SK-N-SH (cell line): ENCODE results near the gene EIF2D. TPM values are rescaled to one million over a fixed set of nuclear protein-coding genes. Genes with fewer than 3 reads are reported as not detected.

Source experiments
- CTCF ChIA-PET: fragments of 300-600, 350-600 bp; formaldehyde crosslinking; extraction: SDS; loops from one replicate; lab custom pipeline; 2021; lab: Yijun Ruan, JAX
- POLR2A ChIA-PET: fragments of 350-600 bp; sonication (Branson Sonifier 250); formaldehyde crosslinking; extraction: SDS; loops from one replicate; lab custom pipeline; 2020; ENCODE audit warnings: antibody characterized with exemption, inconsistent platforms; lab: Yijun Ruan, JAX
- DNase-seq: peaks from one replicate; pipeline ENCODE4 v3.0.0; 2012
- H2AFZ ChIP-seq: fragments of 200-600 bp; sonication (generic); 2 replicates; pipeline ENCODE4 v1.8.1; 2016; ENCODE audit warnings: antibody characterized with exemption, mild to moderate bottlenecking, low read depth
- H3F3A ChIP-seq: fragments of 200-600 bp; sonication (generic); replicated peaks from 2 replicates; pipeline ENCODE3; 2016; ENCODE audit warnings: antibody characterized with exemption, mild to moderate bottlenecking; ENCODE audit not compliant: insufficient read depth
- H3K27ac ChIP-seq, 2 experiments: fragments of 200-500 bp in 1 of 2; fragments of 200-600 bp in 1 of 2; sonication (Bioruptor generic) in 1 of 2; sonication (generic), shearing (Covaris generic) in 1 of 2; 2 replicates each; pipeline versions ENCODE4 v1.5.1 to v1.6.1; 2014 to 2016; ENCODE audit warnings: low read depth in 2 of 2, inconsistent platforms in 1 of 2, low read length in 1 of 2, mild to moderate bottlenecking in 1 of 2, mixed read lengths in 1 of 2
- H3K27me3 ChIP-seq: fragments of 200-600 bp; sonication (generic), shearing (Covaris generic); 2 replicates; pipeline ENCODE4 v1.6.1; 2016; ENCODE audit warnings: mixed run types; ENCODE audit not compliant: insufficient read depth
- H3K36me3 ChIP-seq, 2 experiments: fragments of 200-500 bp in 1 of 2; fragments of 200-600 bp in 1 of 2; sonication (Bioruptor generic) in 1 of 2; sonication (generic) in 1 of 2; replicated peaks in 1 of 2; 2 replicates each; pipeline versions ENCODE3 to v1.5.1; 2014 to 2016; ENCODE audit warnings: low read length in 1 of 2, mild to moderate bottlenecking in 1 of 2; ENCODE audit not compliant: insufficient read depth in 2 of 2, control insufficient read depth in 1 of 2
- H3K4me1 ChIP-seq, 2 experiments: fragments of 200-500 bp in 1 of 2; fragments of 200-600 bp in 1 of 2; sonication (Bioruptor generic) in 1 of 2; sonication (generic), shearing (Covaris generic) in 1 of 2; 2 replicates each; pipeline versions ENCODE4 v1.5.1 to v1.6.1; 2014 to 2016; ENCODE audit warnings: low read depth in 1 of 2, low read length in 1 of 2, mixed run types in 1 of 2; ENCODE audit not compliant: insufficient read depth in 2 of 2, control insufficient read depth in 1 of 2
- H3K4me2 ChIP-seq: fragments of 200-600 bp; sonication (generic), shearing (Covaris generic); 2 replicates; pipeline ENCODE4 v1.6.1; 2017; ENCODE audit warnings: mixed run types
- H3K4me3 ChIP-seq, 2 experiments: fragments of 200-500 bp in 1 of 2; fragments of 200-600 bp in 1 of 2; sonication (Bioruptor generic) in 1 of 2; sonication (generic), shearing (Covaris generic) in 1 of 2; 2 replicates each; pipeline versions ENCODE4 v1.5.1 to v1.8.1; 2014 to 2016; ENCODE audit warnings: low read depth in 2 of 2, inconsistent platforms in 1 of 2, low read length in 1 of 2, mild to moderate bottlenecking in 1 of 2, mixed read lengths in 1 of 2, moderate library complexity in 1 of 2
- H3K79me2 ChIP-seq: fragments of 200-600 bp; sonication (generic); 2 replicates; pipeline ENCODE4 v1.8.1; 2017; ENCODE audit warnings: mild to moderate bottlenecking; ENCODE audit not compliant: insufficient read depth
- H3K9ac ChIP-seq: fragments of 200-600 bp; sonication (generic); 2 replicates; pipeline ENCODE4 v1.6.1; 2017; ENCODE audit warnings: mixed run types
- H3K9me2 ChIP-seq: fragments of 200-600 bp; sonication (generic); 2 replicates; pipeline ENCODE4 v1.6.1; 2017; ENCODE audit warnings: mixed run types
- H3K9me3 ChIP-seq: fragments of 200-600 bp; sonication (generic); 2 replicates; pipeline ENCODE4 v1.6.1; 2017; ENCODE audit warnings: mixed run types, mild to moderate bottlenecking, moderate library complexity
- H4K20me1 ChIP-seq: fragments of 200-600 bp; sonication (generic); 2 replicates; pipeline ENCODE4 v1.6.1; 2017; ENCODE audit warnings: mild to moderate bottlenecking, mixed run types; ENCODE audit not compliant: insufficient read depth
- CHD2 ChIP-seq: fragments of 150-350 bp; IDR thresholded peaks from 2 replicates; pipeline ENCODE4 v1.6.1; 2018; ENCODE audit warnings: low read length; ENCODE audit not compliant: partially characterized antibody
- CTCF ChIP-seq: fragments of 200-600 bp; sonication (generic); IDR thresholded peaks from 2 replicates; pipeline ENCODE4 v1.6.1; 2017; ENCODE audit warnings: antibody characterized with exemption, mild to moderate bottlenecking, moderate library complexity
- EP300 ChIP-seq, 2 experiments: IDR thresholded peaks; 2 replicates each; pipeline versions ENCODE4 v1.4.0 to v1.6.1; 2012; ENCODE audit warnings: borderline replicate concordance in 1 of 2, low read depth in 1 of 2, low read length in 1 of 2
- EZH2phosphoT487 ChIP-seq: fragments of 200-600 bp; sonication (generic); IDR thresholded peaks from 2 replicates; pipeline ENCODE4 v1.6.1; 2017; ENCODE audit warnings: low read depth, mixed run types, mild to moderate bottlenecking, antibody characterized with exemption, moderate library complexity, borderline replicate concordance
- FOSL2 ChIP-seq: IDR thresholded peaks from 2 replicates; pipeline ENCODE4 v1.4.0; 2012; ENCODE audit warnings: low read depth, mild to moderate bottlenecking, moderate library complexity, borderline replicate concordance
- FOXJ3 ChIP-seq: sonication (generic); formaldehyde crosslinking; IDR thresholded peaks from 2 replicates; pipeline ENCODE4 v1.5.1; 2020; ENCODE audit warnings: mild to moderate bottlenecking, missing genetic modification reagents
- FOXM1 ChIP-seq: IDR thresholded peaks from 2 replicates; pipeline ENCODE4 v1.4.0; 2012; ENCODE audit warnings: low read depth, mild to moderate bottlenecking
- GABPA ChIP-seq: IDR thresholded peaks from 2 replicates; pipeline ENCODE4 v1.4.0; 2012; ENCODE audit warnings: low read depth, mild to moderate bottlenecking
- JUND ChIP-seq: IDR thresholded peaks from 2 replicates; pipeline ENCODE4 v1.4.0; 2012
- MXI1 ChIP-seq: IDR thresholded peaks from 2 replicates; pipeline ENCODE4 v1.6.1; 2012; ENCODE audit warnings: mild to moderate bottlenecking, low read depth, low read length, improper control_type of control experiment
- NFIC ChIP-seq: IDR thresholded peaks from 2 replicates; pipeline ENCODE4 v1.4.0; 2012; ENCODE audit warnings: borderline replicate concordance
- NRF1 ChIP-seq: IDR thresholded peaks from 2 replicates; pipeline ENCODE4 v1.6.1; 2012; ENCODE audit warnings: low read depth, mild to moderate bottlenecking, low read length
- POLR2AphosphoS5 ChIP-seq: IDR thresholded peaks from 2 replicates; pipeline ENCODE4 v1.6.1; 2012; ENCODE audit warnings: low read depth, low read length
- RAD21 ChIP-seq: IDR thresholded peaks from 2 replicates; pipeline ENCODE4 v1.6.1; 2012; ENCODE audit warnings: mild to moderate bottlenecking, low read length
- RCOR1 ChIP-seq: fragments of 150-350 bp; IDR thresholded peaks from 2 replicates; pipeline ENCODE4 v1.6.1; 2017; ENCODE audit warnings: antibody characterized with exemption, low read length
- RFX5 ChIP-seq: IDR thresholded peaks from 2 replicates; pipeline ENCODE4 v1.6.1; 2012; ENCODE audit warnings: mild to moderate bottlenecking, improper control_type of control experiment, low read length
- RXRA ChIP-seq: IDR thresholded peaks from 2 replicates; pipeline ENCODE4 v1.4.0; 2012; ENCODE audit warnings: low read depth, mild to moderate bottlenecking, borderline replicate concordance
- TCF12 ChIP-seq: IDR thresholded peaks from 2 replicates; pipeline ENCODE4 v1.4.0; 2012
- USF1 ChIP-seq: IDR thresholded peaks from 2 replicates; pipeline ENCODE4 v1.4.0; 2012; ENCODE audit warnings: low read depth, borderline replicate concordance
- YY1 ChIP-seq: IDR thresholded peaks from 2 replicates; pipeline ENCODE4 v1.4.0; 2012; ENCODE audit warnings: low read depth, mild to moderate bottlenecking
- WGBS: methylation state at CpG from one replicate; pipeline ENCODE4 v1.1.6; 2017; ENCODE audit warnings: low lambda C conversion rate; 5-methylcytosine and 5-hydroxymethylcytosine counted together
- polyA plus RNA-seq, 3 experiments: library from polyadenylated mRNA; depleted of rRNA; stranded (reverse); fragments of >200 nt; gene quantifications; 2 replicates each; pipeline ENCODE4 v1.2.3, GENCODE V29; 2012
- TF ChIP-seq, protein P1 (sequence below): fragments of 150-350 bp; IDR thresholded peaks from 2 replicates; pipeline ENCODE4 v1.6.1; 2017; ENCODE audit warnings: antibody characterized with exemption, low read length, low read depth, borderline replicate concordance
- TF ChIP-seq, protein P2 (sequence below): IDR thresholded peaks from 2 replicates; pipeline ENCODE4; 2012

Gene EIF2D
- polyA plus RNA-seq, 1 of the 3 experiments (the other 2 are of a cell fraction): 59.5 TPM

GRCh38 chr1:206636671-206637070 is 24.4 kb upstream of the EIF2D start:
- no peaks in the 10 kb centered on the region for H3K27me3 ChIP-seq
- H3K27ac ChIP-seq: peak overlapping the region in 1 of 2 experiments; percentile 26; a peak in 2 of 4 replicates
- H3K9ac ChIP-seq: peak overlapping the region; percentile 83; the same call in 1 of the 2 replicates
- peaks cover 18 to 22% of the 10 kb centered on the region in 2 experiments; a peak in 3 of 4 replicates for H3K4me1 ChIP-seq
- WGBS: 63% methylated on average over 4 of the region's 4 CpGs
- ChIA-PET CTCF (interaction anchor here (2.1 to 17.3 kb wide), 2 partner anchors 27 to 52 kb away, joined by 8 to 450 read pairs; no protein-coding TSS in a partner anchor), POLR2A (interaction anchor here (1.9 to 2.4 kb wide), 2 partner anchors 27 to 345 kb away, joined by 5 to 22 read pairs; no protein-coding TSS in a partner anchor)
- peaks cover 0 to 30% of the 10 kb centered on the region in 2 experiments for H3K36me3 ChIP-seq
- H3K9me3 ChIP-seq: no peaks in the 10 kb centered on the region
- H3K9me2 ChIP-seq: no peaks in the 10 kb centered on the region
- TF ChIP-seq JUND: no peak
- TF ChIP-seq RXRA: no peak
- no peak for TF ChIP-seq YY1
- TF ChIP-seq RCOR1: no peak
- TF ChIP-seq CHD2: no peak
- TF ChIP-seq FOXM1: no peak
- no peak for TF ChIP-seq NRF1
- no peak for TF ChIP-seq GABPA
- TF ChIP-seq FOSL2: no peak
- no peak for TF ChIP-seq EP300 (IDR thresholded peaks at IDR 0.05; ENCODE audit: borderline replicate concordance in 1 of 2, low read depth in 1 of 2, low read length in 1 of 2)
- H3K4me2 ChIP-seq: peak overlapping the region; percentile 85
- H3F3A ChIP-seq: peaks cover 27% of the 10 kb centered on the region
- H3K79me2 ChIP-seq: peaks cover 55% of the 10 kb centered on the region
- peak overlapping the region; percentile 87 to 92; a peak in 2 of 4 replicates for H3K4me3 ChIP-seq
- no peak overlapping the region for H2AFZ ChIP-seq
- no peaks in the 10 kb centered on the region; the same call in 1 of the 2 replicates for H4K20me1 ChIP-seq
- no peak for DNase-seq

DNA sequence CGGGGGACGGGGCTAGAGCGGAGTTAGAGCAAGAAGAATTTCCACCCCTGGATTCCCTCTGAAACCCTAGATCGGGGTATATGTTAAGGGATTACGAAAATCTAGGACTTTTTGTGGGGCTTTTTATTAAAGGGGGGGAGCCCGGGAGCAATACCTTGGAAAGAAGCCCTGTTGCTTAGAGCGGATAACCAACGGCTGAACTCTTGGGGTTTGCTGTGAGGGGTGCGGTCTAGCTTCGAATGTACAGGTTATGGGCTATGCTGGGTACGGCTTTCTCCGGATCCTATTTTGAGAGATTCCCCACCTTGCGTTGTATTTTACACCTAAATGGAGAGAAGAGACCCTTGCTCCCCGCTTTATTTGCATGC is 23.7 kb upstream of the EIF2D start:
- H2AFZ ChIP-seq: peak overlapping the region; percentile 66; the same call in 1 of the 2 replicates
- peaks cover 18 to 22% of the 10 kb centered on the region in 2 experiments; a peak in 3 of 4 replicates for H3K4me1 ChIP-seq
- H3K4me3 ChIP-seq: peak overlapping the region; percentile 87 to 92
- H3K36me3 ChIP-seq: peaks cover 0 to 23% of the 10 kb centered on the region in 2 experiments
- peak overlapping the region; percentile 79 to 83 for H3K27ac ChIP-seq
- peak overlapping the region; percentile 83 for H3K9ac ChIP-seq
- 6% methylated on average over 14 of the region's 14 CpGs for WGBS
- TF ChIP-seq FOXM1: no peak
- no peak for TF ChIP-seq RFX5
- no peak for TF ChIP-seq USF1
- TF ChIP-seq RXRA: no peak
- TF ChIP-seq, protein P1, sequence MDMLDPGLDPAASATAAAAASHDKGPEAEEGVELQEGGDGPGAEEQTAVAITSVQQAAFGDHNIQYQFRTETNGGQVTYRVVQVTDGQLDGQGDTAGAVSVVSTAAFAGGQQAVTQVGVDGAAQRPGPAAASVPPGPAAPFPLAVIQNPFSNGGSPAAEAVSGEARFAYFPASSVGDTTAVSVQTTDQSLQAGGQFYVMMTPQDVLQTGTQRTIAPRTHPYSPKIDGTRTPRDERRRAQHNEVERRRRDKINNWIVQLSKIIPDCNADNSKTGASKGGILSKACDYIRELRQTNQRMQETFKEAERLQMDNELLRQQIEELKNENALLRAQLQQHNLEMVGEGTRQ: no peak
- TF ChIP-seq MXI1: no peak
- no peak for TF ChIP-seq FOSL2
- no peak for TF ChIP-seq TCF12
- no peak for TF ChIP-seq FOXJ3 (CRISPR knock-in tag)
- no peak for TF ChIP-seq EZH2phosphoT487
- no peak for TF ChIP-seq POLR2AphosphoS5
- no peak for TF ChIP-seq CHD2
- TF ChIP-seq CTCF: no peak
- no peak for TF ChIP-seq RAD21
- no peak for TF ChIP-seq NFIC
- TF ChIP-seq RCOR1: no peak
- TF ChIP-seq GABPA: no peak
- TF ChIP-seq, protein P2, sequence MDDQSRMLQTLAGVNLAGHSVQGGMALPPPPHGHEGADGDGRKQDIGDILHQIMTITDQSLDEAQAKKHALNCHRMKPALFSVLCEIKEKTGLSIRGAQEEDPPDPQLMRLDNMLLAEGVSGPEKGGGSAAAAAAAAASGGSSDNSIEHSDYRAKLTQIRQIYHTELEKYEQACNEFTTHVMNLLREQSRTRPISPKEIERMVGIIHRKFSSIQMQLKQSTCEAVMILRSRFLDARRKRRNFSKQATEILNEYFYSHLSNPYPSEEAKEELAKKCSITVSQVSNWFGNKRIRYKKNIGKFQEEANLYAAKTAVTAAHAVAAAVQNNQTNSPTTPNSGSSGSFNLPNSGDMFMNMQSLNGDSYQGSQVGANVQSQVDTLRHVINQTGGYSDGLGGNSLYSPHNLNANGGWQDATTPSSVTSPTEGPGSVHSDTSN: no peak
- TF ChIP-seq, all 33 proteins: peak for 0
- Histone ChIP-seq H3K9me3 (no peaks in the 10 kb centered on the region), H3K9me2 (no peaks in the 10 kb centered on the region), H4K20me1 (no peaks in the 10 kb centered on the region; the same call in 1 of the 2 replicates), H3K4me2 (peak overlapping the region; percentile 85), H3K27me3 (no peaks in the 10 kb centered on the region), H3K79me2 (peaks cover 48% of the 10 kb centered on the region), H3F3A (peaks cover 27% of the 10 kb centered on the region)
- CTCF ChIA-PET: interaction anchor here (1.3 to 17.3 kb wide), 10 partner anchors 9 to 347 kb away, joined by 4 to 450 read pairs (median 12); partner anchors contain the start of gene EIF2D
- DNase-seq: no peak
- POLR2A ChIA-PET: interaction anchor here (0.8 to 2.4 kb wide), 6 partner anchors 12 to 346 kb away, joined by 3 to 22 read pairs (median 4); partner anchors contain the start of gene EIF2D
